SH-SY5Y (cell line): Measurements from ENCODE around the gene PSENEN.

Experiments
- GATA2 ChIP-seq: IDR thresholded peaks from 2 replicates; pipeline ENCODE4 v1.6.1; 2011; ENCODE audit warnings: mild to moderate bottlenecking, low read depth, low read length
- GATA3 ChIP-seq: IDR thresholded peaks from 2 replicates; pipeline ENCODE4 v1.6.1; 2011; ENCODE audit warnings: low read depth, mild to moderate bottlenecking, low read length, moderate library complexity

The PSENEN gene

GRCh38 chr19:35738021-35738886 lies 7.2 kb upstream of the PSENEN start:
- TF ChIP-seq GATA2 (no peak), GATA3 (no peak)

GRCh38 chr19:35738887-35739229 lies 6.6 kb upstream of the PSENEN start:
- TF ChIP-seq GATA2: no peak
- no peak for TF ChIP-seq GATA3

- TF ChIP-seq GATA2 (no peak), GATA3 (no peak)
Observed at GRCh38 chr19:35739275-35740107, 6.0 kb upstream of the PSENEN start.

GRCh38 chr19:35740108-35740422 lies 5.4 kb upstream of the PSENEN start:
- peak; percentile 29; the same call in 1 of the 2 replicates for TF ChIP-seq GATA2
- TF ChIP-seq GATA3: no peak

GRCh38 chr19:35740423-35741202 lies 4.8 kb upstream of the PSENEN start:
- TF ChIP-seq GATA3 (no peak), GATA2 (no peak)

- TF ChIP-seq GATA2 (no peak), GATA3 (no peak)
Observed at GRCh38 chr19:35741203-35741515, 4.3 kb upstream of the PSENEN start.

GRCh38 chr19:35742121-35742724 lies 3.2 kb upstream of the PSENEN start, which contains the start of gene IGFLR1:
TSS of gene IGFLR1 (minus strand) at chr19:35742452. CDS start at chr19:35741180, 1,272 bp downstream.
- TF ChIP-seq GATA2 (no peak), GATA3 (no peak)

GRCh38 chr19:35743640-35744429 lies 1.6 kb upstream of the PSENEN start:
- TF ChIP-seq GATA2 (no peak), GATA3 (no peak)

- TF ChIP-seq GATA2 (no peak), GATA3 (no peak)
Observed at GRCh38 chr19:35744430-35745327, 772 bp upstream of the PSENEN start.

- TF ChIP-seq GATA3: no peak
- TF ChIP-seq GATA2: no peak
Observed at GRCh38 chr19:35746087-35746462, 624 bp downstream of the PSENEN start.

- TF ChIP-seq GATA3: no peak
- no peak for TF ChIP-seq GATA2
Observed at GRCh38 chr19:35746531-35746930, 1.1 kb downstream of the PSENEN start.

- TF ChIP-seq GATA3 (no peak), GATA2 (no peak)
Observed at GRCh38 chr19:35748106-35749020, 2.9 kb downstream of the PSENEN start, which contains the start of gene LIN37. TSS of gene LIN37 (plus strand) at chr19:35748576. CDS start at chr19:35748725, 149 bp downstream.
